Activated gamma-delta T cell treated with Interleukin-2 at 50 U/mL for 16 hours (primary cell): ENCODE results near the gene MAN1A1.

Source experiments
- DNase-seq: peaks from one replicate; pipeline ENCODE4 v3.0.0-alpha.2; 2020

The MAN1A1 gene

DNA sequence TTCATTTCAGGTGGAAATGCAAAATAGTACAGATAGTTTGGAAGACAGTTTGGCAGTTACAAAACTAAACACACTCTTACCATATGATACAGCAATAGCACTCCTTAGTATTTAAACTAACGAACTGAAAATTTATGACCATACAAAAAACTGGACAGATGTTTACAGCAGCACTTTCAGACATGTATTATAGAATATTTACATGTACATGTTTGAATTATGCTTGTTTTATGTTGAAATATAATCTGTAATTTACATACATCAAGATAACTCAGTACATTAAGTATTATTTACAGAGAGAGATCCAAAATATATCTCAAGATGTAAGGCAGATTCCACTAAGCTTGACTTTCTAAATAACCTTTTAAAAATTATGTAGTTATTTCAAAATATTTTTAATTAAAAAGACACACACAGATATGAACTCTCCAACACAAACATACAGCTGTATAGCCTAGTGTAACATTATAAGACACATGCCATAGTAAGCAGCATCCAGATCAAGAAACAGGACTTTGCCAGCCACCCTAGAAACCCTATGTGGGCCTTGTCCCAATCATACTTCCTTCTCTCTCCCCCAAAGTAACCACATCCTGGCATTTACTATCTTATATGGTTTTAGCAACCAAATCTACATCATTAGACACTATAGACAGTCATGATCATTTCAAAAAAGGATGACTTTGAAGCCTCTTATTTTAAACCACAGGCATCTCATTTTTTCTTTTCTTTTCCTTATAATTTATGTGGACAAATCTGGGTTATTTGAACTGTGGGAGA is 82.2 kb downstream of the MAN1A1 start:
- no peak for DNase-seq

DNA sequence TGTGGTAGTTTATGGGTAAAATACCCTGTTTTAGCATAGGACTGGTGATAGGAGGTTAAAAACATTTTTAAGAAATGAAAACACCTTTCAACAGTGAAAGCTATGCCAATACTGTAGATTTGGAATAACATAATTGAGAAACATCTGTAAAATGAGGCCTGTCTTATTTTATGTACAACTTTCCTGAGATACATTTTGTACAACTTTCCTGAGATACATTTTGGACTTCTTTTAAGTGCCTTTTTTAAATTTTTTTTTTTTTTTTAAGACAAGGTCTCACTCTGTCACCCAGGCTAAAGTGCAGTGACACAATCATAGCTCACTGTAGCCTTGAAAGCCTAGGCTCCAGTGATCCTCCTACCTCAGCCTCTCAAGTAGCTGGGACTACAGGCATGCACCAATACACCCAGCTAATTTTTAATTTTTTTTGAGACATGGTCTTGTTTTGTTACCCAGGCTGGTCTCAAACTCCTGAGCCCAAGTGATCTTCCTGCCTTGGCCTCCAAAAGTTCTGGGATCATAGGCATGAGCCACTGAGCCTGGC is 84.6 kb downstream of the MAN1A1 start:
- no peak for DNase-seq

DNA sequence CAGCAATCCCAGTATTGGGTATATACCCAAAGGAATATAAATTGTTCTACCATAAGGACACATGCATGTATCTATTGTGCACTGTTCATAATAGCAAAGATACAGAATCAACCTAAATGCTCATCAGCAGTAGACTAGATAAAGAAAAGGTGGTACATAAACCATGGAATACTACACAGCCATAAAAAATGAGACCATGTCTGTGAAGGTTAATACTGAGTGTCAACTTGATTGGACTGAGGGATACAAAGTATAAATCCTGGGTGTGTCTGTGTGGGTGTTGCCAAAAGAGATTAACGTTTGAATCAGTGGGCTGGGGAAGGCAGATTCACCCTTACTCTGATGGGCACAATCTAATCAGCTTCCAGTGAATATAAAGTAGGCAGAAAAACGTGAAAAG is 86.9 kb downstream of the MAN1A1 start:
- no peak for DNase-seq

DNA sequence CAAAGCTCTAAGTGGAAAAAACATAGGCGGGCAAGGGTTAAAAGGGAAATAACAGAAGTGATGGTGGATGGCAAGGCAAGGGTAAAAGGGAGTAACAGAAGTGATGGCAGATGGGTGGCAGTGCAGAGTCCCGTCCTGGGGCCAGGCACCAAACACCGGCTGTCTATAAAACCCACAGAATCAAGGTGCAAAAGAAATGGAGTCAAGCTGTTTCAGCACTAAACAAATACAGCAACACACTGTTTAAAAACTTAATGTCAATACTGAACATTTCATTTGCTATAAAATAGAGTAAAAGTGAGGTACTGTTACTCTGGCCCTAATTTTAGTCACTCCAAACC is 87.6 kb downstream of the MAN1A1 start:
- DNase-seq = no peak

DNA sequence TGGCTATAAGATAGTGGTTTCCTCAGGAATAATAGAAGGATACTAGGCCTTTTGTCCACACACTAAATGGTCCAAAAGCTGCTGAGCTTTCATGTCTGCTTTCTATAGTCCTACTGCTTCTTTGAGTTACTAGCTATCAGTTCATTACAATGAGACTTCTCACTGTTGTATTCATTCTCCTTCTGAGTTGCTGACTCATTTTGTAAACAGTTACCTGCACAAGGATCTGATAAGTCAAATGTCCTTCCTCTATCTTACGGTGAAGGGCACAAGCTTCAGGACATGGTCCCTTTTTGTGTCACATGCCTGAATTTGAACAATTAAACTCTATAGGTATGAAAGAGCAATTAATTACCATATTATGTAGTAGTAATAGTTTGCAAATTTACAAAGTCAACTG is 90.5 kb downstream of the MAN1A1 start:
- no peak for DNase-seq

DNA sequence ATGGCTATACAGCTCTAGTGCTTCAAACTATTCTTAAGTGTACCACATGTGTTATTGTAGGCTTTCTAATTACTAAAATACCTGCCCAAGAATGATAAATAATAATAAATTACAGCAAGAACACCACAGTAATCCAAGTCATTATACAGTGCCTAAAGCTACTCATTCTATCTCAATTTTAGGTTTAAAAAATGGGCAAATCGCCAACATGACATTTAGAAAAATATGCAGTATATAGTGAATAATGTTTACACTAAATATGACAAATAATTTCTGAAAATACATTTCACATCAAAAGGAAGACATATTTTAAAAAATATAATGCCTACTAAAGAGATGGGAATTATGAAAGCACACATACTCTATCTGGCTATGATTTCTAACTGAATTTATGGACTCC is 91.8 kb downstream of the MAN1A1 start:
- no peak for DNase-seq

DNA sequence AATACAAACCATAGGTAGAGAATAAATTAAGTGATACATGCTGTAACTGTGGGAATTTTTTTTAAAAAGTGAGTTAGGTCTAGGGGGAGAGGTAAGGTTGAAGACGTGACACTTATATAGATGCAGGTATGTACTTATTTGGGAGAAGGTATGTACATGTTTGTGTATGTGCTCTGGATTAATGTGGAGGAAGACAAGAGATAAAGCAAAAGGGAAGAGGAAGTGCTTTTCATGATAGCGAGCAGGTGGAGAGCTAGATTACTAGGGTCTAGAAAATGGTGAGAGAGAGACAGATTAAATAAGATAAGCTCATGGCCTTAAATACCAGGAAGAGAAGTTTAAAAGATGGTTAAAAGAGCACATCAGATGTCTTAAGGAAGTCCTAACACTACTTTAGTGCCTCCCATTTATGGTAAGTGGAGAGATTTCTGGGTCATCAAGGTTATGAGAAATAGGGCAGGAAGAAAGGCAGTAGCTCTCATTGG is 92.5 kb downstream of the MAN1A1 start:
- no peak for DNase-seq

DNA sequence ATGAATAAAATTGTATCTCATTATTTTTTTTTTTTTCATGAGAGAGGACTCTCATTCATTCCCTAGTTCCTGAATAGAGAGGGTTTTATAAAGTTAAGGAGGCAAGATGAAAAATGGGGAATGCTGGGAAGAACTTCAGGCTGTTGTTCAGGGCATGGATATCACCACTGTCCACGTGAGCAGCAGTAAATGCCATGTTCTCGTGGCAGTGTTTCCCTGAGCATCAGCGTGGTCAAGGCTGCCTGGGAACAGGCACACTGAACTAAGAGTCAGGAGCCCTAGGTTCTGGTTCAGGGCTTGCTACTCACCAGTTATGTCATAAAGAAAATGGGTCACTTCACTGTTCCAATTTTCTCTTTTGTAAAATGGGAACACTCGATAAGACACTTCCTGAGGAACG is 93.2 kb downstream of the MAN1A1 start:
- DNase-seq = no peak

DNA sequence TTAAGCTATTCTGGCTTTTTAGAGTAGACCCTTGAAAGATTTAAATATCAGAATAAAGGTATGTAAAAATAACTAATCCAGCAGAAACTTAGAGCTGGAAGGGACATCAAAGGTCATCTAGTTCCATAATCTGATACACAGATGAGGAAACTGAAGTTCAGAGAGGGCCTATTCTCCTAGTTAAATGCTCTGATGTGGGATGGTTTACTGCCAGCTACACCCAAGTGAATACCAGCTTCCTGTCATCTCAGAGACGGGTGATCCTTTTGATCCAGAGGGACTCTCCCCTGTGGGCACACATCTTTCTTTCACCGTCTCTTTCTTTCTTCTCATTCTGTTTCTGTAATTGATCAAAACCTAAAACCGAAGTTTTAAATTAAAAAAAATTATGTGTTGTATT is 94.1 kb downstream of the MAN1A1 start:
- DNase-seq = no peak

DNA sequence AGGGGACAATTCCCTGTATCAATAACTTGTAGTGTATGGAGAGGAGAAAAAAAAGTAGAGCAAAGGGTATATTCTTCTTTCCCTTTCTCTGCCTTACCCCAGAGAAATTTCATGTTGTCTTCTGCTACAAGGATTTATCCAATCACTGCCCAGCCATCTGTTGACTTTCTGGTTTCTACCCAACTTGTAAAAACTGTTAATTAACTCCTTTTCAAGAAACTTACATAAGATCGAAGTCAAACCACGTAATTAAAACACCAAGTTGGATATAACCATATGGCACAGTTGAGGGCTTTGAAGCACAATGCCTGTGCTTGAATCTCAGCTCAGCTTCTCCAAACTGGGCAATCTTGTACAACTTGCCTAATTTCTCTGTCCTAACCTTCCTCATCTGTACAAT is 99.5 kb downstream of the MAN1A1 start:
- DNase-seq = no peak

DNA sequence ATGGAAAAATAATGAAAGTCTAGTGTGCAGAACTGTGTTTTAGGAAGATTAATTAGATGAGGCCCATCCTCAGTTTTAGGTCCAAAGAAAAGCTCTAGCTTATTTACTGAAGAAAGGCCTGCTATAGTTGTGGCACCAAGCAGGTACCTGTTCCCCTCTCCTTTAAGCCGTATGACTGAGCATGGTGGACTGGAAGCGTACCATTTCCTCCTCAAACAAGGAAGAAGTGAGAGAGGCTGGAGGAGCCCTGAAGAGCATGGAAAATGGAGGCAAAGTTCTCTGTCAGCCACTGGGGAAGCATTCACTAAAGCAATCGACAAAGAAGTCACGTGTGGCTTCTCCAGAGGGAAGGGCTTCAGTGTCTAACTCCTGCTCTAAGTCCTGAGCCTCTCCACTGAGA is 100.2 kb downstream of the MAN1A1 start:
- no peak for DNase-seq

DNA sequence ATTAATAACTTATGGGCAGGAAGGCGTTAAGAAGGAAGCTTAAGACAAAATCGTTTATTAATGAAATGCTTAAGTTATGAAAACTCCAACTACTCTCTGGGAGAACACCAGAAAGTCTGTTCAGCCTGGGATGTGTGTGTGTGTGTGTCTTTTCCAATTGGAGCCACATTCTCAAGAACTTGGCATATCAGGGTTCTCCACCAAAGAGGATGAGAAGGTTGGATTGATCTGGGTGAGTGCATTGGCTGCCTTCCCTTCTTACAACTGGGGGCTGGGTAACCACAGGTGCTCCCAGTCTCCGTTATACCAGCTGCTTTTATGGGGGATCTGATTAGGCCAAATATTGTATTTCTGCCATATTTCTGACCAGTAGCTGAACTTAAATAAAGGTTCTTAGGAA is 102.1 kb downstream of the MAN1A1 start:
- DNase-seq = no peak

DNA sequence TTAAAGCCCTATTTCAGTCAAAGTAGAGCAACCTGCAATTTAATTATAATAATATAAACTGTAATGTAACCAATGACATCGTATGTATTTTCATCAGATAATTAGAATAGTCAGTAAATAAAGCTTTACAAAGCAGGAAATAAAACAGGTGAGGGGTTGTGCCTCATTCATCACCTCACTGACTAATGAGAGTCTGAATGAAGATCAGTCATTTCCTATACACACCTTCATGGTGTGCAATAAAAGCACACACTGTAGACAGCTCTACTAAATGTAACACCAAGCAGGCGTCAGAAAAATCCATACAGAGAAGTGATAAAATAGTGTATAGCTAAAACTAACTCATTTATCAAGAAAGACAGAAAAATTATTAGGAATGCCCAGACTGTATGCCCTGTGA is 105.9 kb downstream of the MAN1A1 start:
- no peak for DNase-seq

DNA sequence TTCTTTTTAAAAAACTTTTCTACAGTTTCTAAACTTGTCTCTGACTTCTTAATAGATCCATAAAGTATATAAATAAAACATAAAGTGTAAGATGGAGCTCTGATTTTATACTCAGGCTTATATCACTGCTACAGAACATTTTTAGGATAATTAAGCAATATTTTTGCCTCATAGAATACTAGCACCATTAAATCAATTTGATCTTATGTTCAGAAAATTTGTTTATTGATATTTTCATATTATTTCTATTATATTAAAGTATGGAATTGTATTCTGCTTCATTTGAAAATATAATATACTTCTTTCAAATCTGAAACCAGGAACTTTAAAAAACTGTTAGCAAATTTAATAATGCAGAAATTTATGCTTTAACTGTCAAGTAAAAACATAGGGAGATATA is 106.5 kb downstream of the MAN1A1 start:
- no peak for DNase-seq

DNA sequence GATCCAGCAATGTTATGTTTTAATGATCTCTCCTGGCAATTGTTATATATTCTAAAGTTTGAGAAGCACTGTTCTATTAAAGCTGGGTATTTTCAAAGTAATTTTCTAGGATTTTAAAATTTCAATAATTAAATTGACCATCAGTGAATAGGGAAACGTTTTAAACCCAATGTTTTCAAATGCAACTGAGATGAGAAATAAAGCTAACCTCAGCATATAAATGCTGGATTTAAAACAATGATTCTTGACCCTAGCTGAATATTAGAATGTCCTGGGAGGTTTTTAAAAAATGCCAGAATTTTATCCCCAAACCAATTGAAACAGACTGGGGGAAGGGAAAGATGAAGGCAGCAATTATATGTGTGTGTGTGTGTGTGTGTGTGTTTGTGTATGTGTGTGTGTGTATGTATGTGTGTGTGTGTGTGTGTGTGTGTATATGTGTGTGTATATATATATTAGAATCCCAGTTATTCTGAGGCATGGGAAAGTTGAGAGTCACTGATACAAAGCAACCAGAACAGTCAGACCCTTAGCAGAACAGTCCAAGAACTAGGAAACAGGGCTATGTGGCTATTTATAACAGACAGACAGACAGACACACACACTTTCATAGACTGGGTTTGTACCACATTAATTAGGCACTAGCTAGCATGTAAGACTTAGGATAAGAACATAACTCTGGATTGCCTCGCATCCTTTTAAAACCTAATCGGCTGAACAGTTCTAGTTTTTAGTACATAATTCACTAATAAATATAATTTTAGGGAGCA is 107.8 kb downstream of the MAN1A1 start:
- no peak for DNase-seq

DNA sequence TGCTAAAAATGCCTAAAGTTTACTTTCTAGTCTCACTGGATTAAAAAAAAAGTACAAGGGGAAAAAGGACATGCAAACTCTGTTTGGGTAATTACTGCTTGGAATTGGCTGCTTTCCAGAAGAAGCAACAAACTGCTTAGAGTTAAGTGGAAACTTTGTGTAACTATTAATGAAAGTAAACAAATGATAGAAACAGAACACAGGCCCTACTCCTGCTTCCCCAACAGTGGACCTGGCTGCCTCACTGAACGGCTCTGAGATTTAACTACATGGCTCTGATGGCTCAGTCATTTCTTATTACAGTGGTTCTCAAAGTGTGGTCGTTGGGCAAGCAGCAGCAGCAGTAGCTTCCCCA is 108.5 kb downstream of the MAN1A1 start:
- no peak for DNase-seq

DNA sequence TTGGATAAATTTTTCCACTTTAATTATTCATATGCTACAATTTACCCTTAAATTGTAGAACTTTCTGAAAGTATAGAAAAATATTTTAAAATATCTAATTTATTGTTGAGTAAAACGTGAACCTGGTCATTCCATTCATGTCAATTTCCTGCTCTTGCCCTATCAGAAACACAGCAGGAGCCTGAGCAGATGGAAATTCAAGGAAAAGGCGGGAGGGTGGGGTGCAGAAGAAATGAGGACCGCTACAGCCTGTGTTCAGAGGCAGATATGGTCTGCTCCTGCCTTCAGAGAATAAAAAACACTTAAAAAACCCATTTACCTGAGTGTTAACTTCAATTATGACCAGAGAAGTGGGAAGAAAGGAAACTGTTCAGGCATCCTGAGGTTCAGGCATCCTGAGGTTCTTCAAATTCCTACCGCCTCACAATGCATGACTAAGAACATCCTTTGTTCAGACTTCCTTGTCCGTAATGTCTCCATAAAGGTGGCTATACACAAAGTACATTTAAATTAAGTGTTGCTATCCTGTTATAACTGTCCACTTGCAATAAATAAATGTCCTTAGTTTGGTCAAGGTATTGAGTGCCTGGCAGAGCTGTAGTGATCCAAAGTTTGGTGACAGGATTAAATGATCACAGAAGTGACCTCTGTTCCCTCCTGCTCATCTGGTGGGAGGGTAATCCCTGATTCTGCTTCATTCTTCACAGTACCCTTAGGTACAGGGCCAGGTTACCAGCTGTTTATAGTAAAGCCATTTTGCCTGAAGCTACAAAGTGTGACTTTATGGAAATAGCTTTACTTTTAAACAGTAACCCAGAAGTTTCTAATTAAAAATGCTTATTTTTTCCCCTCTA is 109.1 kb downstream of the MAN1A1 start:
- DNase-seq = no peak

DNA sequence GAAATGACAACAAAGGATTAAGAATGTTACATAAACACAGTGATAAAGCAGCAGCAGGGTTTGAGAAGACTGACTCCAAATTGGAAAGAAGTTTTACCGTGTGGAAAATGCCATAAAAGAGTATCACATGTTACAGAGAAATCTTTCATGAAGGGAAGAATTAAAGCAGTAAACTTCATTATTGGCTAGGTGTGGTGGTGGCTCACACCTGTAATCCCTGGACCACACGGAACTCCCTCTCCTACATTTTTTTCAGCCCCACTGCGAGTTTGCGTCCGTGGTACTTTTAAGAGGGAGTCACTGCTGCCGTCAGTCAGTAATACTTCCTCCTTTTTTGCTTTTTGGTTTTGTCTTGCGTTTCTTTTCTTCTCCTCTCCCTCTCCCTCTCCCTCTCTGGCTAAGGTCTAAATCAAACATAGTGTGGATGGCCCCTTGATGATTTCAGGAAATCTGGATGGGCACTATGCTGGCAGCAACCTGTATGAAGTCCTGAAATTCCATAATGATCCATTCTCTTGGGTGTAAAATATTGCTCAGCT is 112.3 kb downstream of the MAN1A1 start:
- DNase-seq = no peak

DNA sequence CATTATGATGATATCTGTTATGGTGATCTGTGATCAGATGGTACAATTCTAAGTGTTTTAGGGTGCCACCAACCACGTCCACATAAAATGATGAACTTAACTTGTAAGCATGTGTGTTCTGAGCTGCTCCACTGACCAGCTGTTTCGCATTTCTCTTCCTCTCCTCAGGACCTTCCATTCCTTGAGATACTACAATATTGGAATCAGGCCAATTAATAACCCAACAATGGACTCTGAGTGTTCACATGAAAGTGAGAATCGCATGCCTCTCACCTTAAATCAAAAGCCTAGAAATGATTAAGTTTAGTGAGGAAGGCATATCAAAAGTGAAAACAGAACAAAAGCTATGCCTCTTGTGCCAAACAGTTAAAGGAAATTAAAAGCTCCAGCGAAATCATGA is 114.6 kb downstream of the MAN1A1 start:
- DNase-seq = no peak

DNA sequence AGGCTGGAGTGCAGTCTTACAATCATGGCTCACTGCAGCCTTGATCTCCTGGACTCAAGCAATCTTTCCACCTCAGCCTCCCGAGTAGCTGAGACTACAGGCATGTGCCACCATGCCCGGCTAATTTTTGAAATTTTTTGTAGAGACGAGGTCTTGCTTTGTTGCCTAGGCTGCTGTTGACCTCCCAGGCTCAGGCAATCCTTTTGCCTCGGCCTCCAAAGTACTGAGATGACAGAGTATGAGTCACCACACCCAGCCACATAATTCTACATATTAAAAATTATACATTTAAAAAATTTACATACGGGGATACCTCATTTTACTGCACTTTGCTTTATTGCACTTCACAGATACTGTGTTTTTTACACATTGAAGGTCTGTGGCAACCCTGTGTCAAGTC is 115.1 kb downstream of the MAN1A1 start:
- DNase-seq = no peak

DNA sequence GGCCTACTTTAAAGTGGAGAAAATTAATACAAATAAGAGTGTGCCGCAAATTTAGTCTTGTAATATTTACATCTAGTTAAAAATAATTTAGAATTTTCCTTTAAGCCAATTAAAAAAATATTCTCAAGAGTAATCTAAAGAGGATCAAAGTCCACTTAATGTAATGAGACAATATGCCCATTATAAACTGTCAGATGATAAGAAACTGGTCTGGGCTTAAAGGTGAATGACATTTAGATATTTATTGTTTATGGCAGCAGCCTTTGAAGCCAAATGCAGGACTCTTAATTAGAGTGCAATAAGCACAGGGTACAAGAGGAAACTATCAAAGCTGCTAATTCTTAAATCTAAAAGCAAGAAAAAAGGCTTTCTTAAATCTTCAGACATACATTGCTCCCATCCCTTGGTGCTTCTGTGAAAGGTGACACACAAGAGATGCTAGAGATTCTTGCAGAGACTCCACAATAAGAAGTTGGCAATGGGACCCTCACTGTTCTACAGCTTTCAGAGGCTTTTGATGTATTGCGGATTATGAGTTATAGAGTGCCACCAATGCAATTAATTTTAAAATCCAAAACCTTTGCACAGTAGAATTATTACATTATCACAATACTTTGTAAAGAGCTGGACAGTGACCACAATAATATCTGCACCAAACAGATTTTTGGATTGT is 116.1 kb downstream of the MAN1A1 start:
- no peak for DNase-seq

DNA sequence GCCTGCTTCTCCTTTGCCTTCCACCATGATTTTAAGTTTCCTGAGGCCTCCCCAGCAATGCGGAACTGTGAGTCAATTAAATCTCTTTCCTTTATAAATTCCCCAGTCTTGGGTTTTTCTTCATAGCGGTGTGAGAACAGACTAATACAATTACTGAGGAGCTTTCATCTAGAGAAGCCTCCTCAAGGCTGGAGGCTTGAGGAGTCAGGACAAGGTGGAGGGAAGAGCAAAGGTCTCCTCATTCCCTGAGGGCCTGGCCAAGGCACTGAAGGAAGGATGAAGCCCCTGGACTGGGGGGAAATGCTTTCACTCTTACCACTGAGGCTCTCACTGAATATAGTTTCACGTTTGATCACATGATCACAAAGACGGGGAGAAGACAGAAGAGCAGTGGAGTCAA is 118.2 kb downstream of the MAN1A1 start:
- no peak for DNase-seq

DNA sequence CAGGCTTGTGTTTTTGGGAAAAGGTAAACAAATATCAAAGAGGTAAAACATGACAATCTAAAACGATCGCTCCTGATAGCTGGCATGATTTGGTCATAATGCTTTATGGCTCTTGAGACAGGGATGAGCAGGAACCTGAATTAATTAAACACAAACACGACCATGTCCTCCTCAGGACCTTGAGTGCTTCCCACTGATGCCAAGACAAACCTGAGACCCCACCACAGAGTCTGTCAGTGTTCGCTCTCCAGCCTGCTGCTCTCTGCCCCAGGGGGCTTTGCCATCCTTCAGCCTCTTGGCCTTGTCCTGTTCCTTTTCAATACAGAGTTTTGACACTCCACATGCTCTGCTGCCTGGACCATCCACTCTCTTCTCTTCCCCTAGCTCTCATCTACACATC is 119.4 kb downstream of the MAN1A1 start:
- no peak for DNase-seq
